HG03558 (cell line): ENCODE measurements around the gene MTUS2.
A peak's percentile ranks its signal among the peaks of the same experiment; 100 is the strongest.
"Not testable (repeated sequence)": the region's sequence is repeated elsewhere in the genome, so short reads cannot be mapped to it uniquely, and the experiment has no call there.

ENCODE experiments used
- ATAC-seq: cut with Tn5 transposase; IDR thresholded peaks from one replicate; pipeline ENCODE4 v1.9.1; 2021; ENCODE audit warnings: moderate number of reproducible peaks; ENCODE audit not compliant: unreplicated experiment; ENCODE audit errors: extremely low read depth

The MTUS2 gene

DNA sequence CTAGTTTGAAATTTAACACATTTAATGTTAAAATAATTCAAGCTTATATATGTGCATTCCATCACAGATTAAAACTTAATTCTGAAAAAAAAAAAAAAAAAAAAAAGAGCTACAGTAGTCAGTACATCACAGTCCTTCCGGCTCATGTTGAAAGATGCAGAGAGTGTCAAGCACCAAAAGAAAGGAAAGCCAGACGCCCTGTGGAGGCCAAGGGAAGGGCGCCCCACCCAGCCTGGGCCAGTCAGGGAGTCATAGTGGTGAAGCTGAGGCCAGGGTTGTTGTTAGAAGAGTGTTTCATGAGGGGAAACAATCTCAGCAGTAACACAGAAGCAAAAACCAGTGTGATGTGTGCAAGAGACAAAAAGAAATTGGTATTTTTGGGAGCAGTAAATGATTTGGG is 375.3 kb downstream of the MTUS2 start:
- ATAC-seq, result no peak

DNA sequence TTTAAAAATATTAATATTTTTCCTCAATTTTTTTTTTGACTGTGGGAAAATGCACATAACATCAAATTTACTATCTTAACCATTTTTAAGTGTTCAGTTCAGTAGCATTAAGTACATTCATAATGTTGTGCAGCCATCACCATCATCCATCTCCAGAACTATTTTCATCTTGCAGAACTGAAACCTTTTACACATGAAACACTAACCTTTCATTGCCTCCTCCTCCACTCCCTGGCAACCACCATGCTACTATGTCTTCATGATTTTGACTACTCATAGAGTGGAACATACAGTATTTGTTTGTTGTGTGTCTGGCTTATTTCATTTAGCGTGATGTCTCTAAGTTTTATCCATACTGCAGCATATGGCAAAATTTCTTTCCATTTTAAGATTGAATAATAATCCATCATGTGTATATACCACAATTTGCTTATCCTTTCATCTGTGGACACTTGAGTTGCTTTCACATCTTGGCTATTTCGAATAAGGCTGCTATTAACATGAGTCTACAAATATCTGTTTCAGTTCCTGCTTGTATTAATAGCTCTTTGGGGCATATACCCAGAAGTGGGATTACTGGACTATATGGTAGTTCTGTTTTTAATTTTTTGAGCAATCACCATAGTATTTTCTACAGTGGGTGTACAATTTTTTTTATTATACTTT is 376.4 kb downstream of the MTUS2 start:
- ATAC-seq, result peak; percentile 93

DNA sequence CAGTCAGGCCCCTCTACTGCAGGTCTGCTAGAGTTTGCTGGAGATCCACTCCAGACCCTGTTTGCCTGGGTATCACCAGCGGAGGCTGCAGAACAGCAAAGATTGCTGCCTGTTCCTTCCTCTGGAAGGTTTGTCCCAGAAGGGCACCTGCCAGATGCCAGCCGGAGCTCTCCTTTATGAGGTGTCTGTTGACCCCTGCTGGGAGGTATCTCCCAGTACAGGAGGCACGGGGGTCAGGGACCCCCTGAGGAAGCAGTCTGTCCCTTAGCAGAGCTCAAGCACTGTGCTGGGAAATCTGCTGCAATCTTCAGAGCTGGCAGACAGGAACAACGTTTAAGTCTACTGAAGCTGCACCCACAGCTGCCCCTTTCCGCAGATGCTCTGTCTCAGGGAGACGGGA is 382.6 kb downstream of the MTUS2 start:
- not testable (repeated sequence) for ATAC-seq

DNA sequence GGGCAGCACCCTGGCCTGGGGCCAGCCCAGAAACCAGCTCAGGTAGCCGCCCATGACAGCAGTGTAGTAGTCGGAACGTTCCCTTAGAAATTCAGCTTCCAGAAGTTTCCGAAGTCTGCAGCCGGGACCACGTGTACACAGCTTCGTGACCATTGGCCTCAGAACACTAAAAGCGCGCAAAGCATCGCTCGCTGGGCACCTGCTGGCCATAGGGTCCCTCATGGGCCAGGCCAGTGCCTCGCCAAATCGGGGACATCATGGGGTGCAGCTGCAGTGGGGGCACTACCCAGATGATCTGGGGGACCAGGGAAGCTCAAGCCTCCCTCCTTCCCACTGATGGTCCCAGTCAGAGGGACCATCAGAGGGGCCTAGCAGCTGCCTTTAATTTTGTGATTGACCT is 384.5 kb downstream of the MTUS2 start:
- ATAC-seq, result no peak

DNA sequence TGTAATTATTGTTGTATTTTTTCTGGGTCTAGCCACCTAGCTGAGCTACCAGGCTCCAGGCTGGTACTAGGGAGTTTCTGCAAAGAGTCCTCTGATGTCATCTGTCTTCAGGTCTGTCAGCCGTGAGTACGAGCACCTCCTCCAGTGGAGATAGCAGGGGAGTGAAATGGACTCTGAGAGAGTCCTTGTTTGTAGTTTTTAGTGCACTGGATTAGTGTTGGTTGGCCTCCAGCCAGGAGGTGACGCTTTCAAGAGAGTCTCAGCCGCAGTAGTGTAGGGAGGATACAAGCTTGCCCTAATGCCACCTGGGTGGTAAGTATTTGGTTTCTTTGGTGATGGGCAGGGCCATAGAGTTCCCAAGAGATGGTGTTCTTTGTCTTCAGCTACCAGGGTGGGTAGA is 390.5 kb downstream of the MTUS2 start:
- ATAC-seq, result no peak

DNA sequence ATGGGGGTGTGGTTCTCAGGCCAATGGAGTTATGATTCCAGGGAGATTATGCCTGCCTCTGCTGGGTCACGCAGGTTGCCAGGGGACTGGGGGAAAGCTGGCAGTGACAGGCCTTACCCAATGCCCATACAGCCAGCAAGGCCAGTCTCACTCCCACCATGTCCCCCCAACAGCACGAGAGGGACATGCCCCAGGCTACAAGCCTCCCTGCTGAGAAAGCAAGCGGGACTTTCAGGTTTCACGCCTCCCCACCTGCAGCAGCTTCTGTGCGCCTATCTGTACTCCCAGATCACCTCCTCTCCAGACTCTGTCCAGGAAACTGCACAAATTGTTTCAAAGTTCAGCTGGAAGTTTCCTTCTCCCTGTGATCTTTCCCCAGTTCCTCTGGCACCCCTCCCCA is 391.0 kb downstream of the MTUS2 start:
- not testable (repeated sequence) for ATAC-seq

DNA sequence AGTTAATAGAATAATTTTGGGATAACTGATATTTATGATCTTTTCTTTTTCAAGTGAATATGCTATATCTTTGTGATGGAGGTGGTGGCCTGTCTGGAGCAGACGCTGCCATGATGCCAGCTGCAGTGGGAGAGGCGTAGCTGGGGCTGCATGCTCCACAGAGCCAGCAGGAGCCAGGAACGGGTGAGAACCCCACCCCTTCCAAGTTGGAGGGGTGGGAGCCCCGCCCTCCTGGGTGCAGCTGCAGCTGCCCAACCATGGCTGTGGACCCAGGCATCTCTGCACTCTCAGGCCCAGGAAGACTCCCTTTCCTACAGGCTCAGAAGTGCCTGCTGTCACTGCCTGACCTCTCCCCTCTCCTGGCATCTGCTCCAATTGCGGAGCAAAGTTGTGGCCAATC is 402.3 kb downstream of the MTUS2 start:
- no peak for ATAC-seq

DNA sequence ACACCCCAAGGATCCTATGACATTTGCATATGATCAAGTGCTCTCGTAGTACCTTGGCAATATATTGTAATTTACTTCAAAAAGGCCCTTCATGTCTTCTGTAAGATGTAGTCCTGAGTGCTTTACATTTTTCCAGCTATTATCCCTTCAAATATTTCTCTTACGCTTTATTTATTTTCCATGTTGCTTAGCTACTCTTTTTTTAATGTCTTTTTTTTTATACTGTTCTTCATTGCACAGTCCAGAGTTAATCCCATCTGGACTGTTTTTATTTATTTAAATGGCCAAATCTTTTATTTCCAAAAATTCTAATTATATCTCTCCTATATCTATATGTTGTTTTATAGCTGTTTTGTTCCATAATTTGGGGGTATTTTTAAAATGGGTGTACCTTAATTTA is 404.1 kb downstream of the MTUS2 start:
- no peak for ATAC-seq

DNA sequence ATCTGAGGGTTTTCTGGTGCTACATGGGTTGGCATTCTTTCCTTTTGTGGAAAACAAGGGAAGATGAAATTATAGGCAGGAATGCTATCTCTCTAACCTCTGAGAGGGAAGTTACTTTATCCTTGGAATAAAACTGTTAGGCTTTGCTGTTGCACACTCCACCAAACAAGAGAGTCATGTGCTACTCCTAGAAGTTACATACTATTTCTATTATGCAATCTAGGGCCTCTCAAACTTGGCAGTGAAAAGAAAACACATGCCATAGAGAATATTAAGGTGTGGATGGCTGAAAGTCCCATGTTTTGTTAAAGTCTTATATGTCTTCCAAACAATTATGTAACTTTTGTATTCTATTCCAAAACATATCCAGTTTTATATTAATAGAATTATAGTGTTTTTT is 407.4 kb downstream of the MTUS2 start:
- ATAC-seq, result no peak

DNA sequence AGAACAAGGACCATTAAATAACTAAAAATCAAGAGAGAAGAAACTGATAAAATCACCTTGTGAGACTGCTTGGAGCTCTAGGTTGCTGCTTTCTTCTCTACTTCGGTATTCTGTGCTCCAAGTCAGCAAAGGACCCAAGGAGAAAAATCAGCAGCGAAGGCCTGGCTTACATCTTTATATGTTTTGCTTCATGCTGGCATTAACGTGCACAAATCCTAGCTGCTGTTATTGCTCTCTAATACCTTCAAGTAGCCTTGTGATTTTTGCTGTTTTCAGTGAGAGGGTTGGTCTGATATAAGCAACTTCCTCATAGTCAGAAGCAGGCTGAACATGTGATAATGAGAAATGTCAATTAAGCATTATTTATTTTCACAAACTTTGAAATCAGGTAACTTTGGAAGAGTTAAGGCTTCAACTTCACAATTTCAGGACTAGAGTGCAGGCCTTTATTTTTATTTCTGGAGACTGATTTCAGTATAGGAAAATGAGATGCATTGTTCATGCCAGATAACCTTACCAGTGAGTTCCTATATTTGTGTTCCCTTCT is 410.2 kb downstream of the MTUS2 start:
- no peak for ATAC-seq

DNA sequence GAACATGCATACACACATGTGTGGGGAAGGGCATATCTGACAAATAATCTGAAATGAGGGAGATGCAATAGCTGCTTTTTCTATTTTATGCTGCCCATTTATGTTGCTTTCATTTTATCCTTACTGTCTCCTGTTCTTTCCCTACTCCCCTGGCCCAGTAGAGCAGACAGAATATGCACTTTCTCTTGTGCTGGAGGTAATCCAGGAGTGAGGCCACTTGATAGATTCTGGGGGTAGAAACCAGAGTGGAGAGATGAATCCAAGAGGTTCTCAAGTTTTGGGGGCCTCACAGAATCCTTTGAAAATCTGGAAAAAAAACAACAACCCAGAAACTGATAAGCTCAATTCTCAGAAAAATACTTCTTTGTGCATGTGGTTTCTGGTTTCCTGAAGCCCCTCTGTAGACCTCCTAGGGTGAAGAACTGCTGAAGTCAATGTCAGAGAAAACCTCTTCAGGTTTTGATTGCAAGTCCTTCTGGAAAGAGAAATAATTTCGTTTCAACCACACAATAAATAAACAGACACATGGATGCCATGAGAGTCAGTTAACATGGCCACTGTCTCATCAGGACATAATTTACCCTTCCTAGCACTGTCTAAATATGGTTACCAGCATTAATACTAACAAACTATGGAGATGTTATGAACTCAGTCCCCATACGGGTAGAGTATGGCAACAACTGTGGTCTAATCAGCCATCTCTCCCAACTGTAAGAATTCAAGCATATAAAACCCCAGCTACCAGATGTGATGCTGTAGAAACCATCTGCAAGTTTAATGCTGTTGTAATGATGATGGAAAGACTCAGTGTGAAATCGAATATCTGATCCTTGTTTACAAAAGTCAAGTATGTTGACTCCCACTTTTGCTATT is 419.8 kb downstream of the MTUS2 start:
- no peak for ATAC-seq

DNA sequence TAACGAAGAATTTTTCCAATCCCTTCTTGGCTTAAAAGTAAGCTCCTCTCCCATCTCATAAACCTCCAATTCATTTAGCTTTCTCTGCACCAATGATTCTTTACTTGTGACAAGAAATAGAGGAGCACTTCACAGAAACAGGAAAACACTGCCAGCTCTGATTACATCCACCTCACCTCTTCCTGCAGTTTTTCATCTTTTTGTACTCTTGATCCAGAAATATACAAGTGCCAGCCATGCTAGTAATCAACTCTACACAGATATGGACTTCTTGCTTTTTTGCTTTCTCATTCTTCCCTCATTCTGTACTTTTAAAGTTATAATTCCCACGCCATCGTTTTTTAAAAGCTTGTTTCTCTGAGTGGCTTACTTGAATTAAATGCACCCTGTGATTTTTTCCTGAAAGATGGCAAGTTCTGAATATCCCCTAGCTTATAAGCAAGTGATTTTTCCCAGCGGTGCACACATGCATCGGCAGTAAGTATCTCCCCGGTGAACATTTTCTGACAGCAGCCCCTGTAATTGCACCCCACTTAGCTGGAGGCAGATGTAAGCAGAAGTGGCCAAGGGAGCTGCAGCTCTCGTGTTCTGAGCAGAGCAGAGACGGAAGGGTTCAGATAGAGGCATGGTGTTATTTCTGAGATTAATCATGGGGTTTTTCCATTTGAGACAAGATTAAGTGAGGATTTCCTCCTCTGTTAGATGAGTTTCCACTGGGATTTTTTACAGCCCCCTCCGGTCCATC is 434.7 kb downstream of the MTUS2 start:
- ATAC-seq, result no peak

DNA sequence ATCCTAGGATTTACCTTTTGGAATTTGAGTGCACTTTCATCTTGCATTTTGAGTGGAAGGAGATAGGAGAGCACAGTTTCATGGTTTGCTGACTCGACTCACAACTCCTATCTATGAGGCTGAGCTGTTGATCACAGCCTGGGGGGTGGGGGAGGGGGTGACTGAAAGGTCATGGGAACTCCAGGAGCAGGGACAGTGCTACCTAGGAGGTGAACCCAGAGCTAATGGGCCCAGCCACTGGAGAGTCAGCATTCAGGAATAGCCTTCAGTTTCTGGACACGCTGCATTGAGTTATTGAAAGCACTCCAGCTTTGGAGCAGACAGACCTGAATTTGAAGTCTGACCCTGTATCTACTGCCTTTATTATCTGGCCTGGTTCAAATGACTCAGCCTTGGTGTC is 435.4 kb downstream of the MTUS2 start:
- ATAC-seq, result no peak

DNA sequence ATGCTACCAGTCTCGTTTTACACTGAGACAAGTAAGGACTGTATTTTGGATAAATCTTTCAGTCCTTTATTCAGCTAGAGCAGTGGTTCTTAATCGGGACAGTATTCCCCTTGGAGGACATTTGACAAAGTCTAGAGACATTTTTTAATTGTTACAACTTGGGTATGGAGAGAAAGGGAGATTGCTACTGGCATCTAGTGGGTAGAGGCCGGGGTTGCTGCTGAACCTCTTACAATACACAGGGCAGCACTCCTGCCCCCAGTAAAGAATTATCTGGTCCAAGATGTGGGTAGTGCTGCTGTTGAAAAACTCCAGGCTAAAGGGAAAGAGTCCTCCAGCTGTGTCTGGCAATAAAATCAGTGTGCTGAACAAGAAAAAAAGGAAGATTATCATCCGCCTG is 440.5 kb downstream of the MTUS2 start:
- no peak for ATAC-seq

DNA sequence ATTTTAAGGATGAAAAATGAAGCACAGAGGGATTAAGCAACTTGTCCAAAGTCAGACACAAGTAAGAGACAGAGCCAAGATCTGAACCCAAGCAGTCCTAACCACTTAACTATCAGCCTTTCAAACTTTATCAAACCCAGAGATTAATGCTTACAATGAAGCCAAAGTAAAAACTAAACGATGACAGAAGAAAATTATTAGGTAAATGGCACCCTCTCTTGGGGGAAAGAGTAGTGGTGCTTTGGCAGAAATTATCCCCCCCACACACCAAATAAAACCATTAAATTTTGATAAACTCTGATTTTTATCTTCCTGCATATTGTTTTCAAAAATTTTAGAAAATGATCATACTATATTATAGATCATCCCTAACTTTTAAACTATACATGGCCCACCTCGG is 446.1 kb downstream of the MTUS2 start:
- no peak for ATAC-seq

DNA sequence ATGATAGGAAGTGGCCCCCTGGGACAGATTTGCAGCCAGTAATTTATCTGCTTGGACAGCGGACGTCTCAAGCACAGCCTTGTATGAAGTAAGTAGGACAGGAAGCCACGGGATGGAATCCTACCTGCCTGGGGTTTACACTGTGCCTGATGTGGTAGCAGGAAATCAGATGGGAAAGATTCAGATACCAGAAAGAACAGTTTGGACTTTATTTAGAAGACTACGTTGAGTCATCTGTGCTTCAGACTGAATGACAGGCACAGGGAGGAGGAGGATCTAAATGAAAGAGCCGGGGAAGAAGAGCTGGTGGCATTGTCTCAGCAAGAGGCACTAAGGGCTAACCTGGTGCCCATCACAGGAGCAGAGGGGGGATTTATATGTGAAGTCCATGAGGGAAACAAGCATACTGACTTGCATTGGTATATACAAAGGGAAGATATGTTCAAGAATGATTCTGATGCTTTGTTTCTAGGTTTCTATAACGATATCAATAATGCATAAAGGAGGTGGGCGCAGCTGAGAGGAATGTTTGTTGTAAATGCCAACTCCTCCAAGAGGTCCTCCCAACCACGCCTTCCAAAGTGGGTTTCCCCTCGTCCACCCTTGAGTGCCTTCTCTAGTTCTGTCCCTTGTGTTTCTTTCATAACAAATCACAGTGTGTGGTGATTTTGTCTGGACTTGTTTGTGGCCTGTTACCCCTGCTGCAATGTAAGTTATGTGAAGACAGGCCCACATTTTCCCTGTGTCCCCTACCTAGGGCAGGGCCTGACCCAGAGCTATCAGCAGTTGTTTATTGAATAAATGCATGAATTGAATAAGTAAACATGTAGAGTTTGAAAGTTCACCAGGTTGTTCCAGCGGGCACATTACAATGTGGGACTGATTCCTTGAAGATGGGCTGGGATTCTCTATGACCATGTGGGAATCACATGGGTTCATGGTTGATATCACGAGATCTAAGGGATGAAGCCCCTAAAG is 446.9 kb downstream of the MTUS2 start:
- no peak for ATAC-seq

DNA sequence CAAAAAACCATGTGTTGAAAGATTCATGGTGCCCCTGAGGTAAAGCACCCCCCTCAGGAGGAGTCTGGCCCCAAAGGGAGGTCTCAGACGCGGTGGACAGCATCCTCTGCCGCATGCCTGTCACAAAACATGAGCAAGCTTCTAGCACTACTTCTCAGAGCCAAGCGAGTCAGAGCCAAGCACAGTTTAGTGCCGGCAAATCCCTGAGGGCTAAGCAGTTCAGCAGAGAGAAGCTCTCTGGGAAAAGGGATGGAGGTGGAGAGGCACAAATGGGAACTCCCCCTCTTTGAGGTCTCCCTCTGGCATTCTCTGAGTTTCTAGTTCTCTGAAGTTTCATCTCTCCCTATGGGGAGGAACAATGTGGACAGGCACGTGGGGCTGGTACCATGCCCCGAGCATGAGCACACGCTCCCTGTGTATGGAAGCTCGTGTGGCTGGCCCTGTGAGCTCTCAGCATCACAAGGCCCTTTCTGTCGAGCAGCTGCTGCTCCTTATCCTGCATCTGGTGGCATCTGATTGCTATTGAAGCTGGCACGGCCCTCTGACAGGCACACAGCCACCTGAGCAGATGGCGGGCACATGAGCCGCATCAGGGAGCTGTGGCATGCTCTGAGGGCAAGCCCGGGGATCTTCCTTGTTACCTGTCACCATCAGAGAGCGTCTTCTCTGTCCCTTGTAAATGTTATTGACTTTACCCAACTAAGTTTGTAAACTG is 450.3 kb downstream of the MTUS2 start:
- no peak for ATAC-seq

DNA sequence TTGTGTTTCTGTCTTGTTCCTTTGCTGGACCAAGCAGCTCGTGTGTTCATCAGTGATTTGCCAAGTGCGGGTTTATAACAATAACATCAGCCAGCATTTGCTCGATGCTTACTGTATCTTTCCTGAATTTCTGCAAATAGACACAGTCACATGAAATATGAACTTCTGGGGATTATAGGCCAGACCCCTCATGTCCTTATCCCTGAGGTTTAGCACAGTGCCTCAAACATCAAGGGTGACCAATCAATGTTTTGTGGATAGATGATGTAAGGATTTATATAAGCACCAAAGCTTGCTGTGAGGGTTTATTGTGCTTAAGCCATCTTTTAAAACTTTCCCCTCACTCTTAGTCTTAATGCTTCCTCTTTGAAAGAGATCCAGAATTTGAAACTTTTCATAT is 451.5 kb downstream of the MTUS2 start:
- no peak for ATAC-seq
